ENCODE data around the gene ENTREP3.

The ENTREP3 gene

GRCh38 chr1:155300553-155301329, 45.5 kb upstream of the ENTREP3 start:
- H3K27me3 ChIP-seq (ENCODE audit: low read depth, low read length), result no peaks in the 10 kb centered on the region
- H3K79me2 ChIP-seq (ENCODE audit: low read length), result no peaks in the 10 kb centered on the region
- H2AFZ ChIP-seq (ENCODE audit: low read depth, low read length), result no peak overlapping the region
- H3K27ac ChIP-seq (ENCODE audit: low read length), result no peak overlapping the region
- H3K4me2 ChIP-seq (ENCODE audit: low read length), result no peak overlapping the region
- H3K4me1 ChIP-seq (ENCODE audit: low read length), result peaks cover 30% of the 10 kb centered on the region
- no peaks in the 10 kb centered on the region for H4K20me1 ChIP-seq (ENCODE audit: insufficient read depth, low read length)
- TF ChIP-seq CTCF (IDR thresholded peaks at IDR 0.05; ENCODE audit: low read depth, low read length), result no peak
- no peak for TF ChIP-seq EZH2phosphoT487 (IDR thresholded peaks at IDR 0.05; ENCODE audit: low read depth)
- no peak overlapping the region for H3K9ac ChIP-seq (ENCODE audit: low read length)
- no peaks in the 10 kb centered on the region for H3K36me3 ChIP-seq (replicated peaks; ENCODE audit: low read depth, low read length)
- no peak overlapping the region for H3K4me3 ChIP-seq (ENCODE audit: low read length)
- no peaks in the 10 kb centered on the region for H3K9me3 ChIP-seq (ENCODE audit: insufficient read depth, low read length)

GRCh38 chr1:155300024-155300423, 44.7 kb upstream of the ENTREP3 start:
- no peak overlapping the region for H3K4me3 ChIP-seq (ENCODE audit: low read length)
- no peaks in the 10 kb centered on the region for H3K27me3 ChIP-seq (ENCODE audit: low read depth, low read length)
- no peaks in the 10 kb centered on the region for H4K20me1 ChIP-seq (ENCODE audit: insufficient read depth, low read length)
- H3K27ac ChIP-seq (ENCODE audit: low read length), result no peak overlapping the region
- no peaks in the 10 kb centered on the region for H3K9me3 ChIP-seq (ENCODE audit: insufficient read depth, low read length)
- no peaks in the 10 kb centered on the region for H3K79me2 ChIP-seq (ENCODE audit: low read length)
- TF ChIP-seq CTCF (IDR thresholded peaks at IDR 0.05; ENCODE audit: low read depth, low read length) (no peak), EZH2phosphoT487 (IDR thresholded peaks at IDR 0.05; ENCODE audit: low read depth) (no peak)
- H3K36me3 ChIP-seq (replicated peaks; ENCODE audit: low read depth, low read length), result no peaks in the 10 kb centered on the region
- no peak overlapping the region for H3K9ac ChIP-seq (ENCODE audit: low read length)
- H3K4me1 ChIP-seq (ENCODE audit: low read length), result peaks cover 23% of the 10 kb centered on the region
- no peak overlapping the region for H2AFZ ChIP-seq (ENCODE audit: low read depth, low read length)
- H3K4me2 ChIP-seq (ENCODE audit: low read length), result no peak overlapping the region

- Histone ChIP-seq H3K79me2 (ENCODE audit: low read length) (no peaks in the 10 kb centered on the region), H4K20me1 (ENCODE audit: insufficient read depth, low read length) (no peaks in the 10 kb centered on the region), H3K4me3 (ENCODE audit: low read length) (no peak overlapping the region), H3K27me3 (ENCODE audit: low read depth, low read length) (no peaks in the 10 kb centered on the region), H3K36me3 (replicated peaks; ENCODE audit: low read depth, low read length) (no peaks in the 10 kb centered on the region), H3K9me3 (ENCODE audit: insufficient read depth, low read length) (no peaks in the 10 kb centered on the region), H3K9ac (ENCODE audit: low read length) (no peak overlapping the region), H3K4me1 (ENCODE audit: low read length) (peaks cover 8% of the 10 kb centered on the region), H3K27ac (ENCODE audit: low read length) (no peak overlapping the region), H2AFZ (ENCODE audit: low read depth, low read length) (peak overlapping the region; percentile 72), H3K4me2 (ENCODE audit: low read length) (peak overlapping the region; percentile 26)
- TF ChIP-seq EZH2phosphoT487 (IDR thresholded peaks at IDR 0.05; ENCODE audit: low read depth) (no peak), CTCF (IDR thresholded peaks at IDR 0.05; ENCODE audit: low read depth, low read length) (no peak)
These were observed 42.1 kb upstream of the ENTREP3 start for GRCh38 chr1:155297384-155297783.

GRCh38 chr1:155296661-155297060, 41.4 kb upstream of the ENTREP3 start:
- Histone ChIP-seq H3K4me1 (ENCODE audit: low read length) (peaks cover 8% of the 10 kb centered on the region), H3K79me2 (ENCODE audit: low read length) (no peaks in the 10 kb centered on the region), H3K9me3 (ENCODE audit: insufficient read depth, low read length) (no peaks in the 10 kb centered on the region), H3K4me2 (ENCODE audit: low read length) (no peak overlapping the region), H4K20me1 (ENCODE audit: insufficient read depth, low read length) (no peaks in the 10 kb centered on the region), H3K36me3 (replicated peaks; ENCODE audit: low read depth, low read length) (no peaks in the 10 kb centered on the region), H3K4me3 (ENCODE audit: low read length) (no peak overlapping the region), H3K27ac (ENCODE audit: low read length) (no peak overlapping the region), H3K27me3 (ENCODE audit: low read depth, low read length) (no peaks in the 10 kb centered on the region), H3K9ac (ENCODE audit: low read length) (no peak overlapping the region), H2AFZ (ENCODE audit: low read depth, low read length) (no peak overlapping the region)
- TF ChIP-seq EZH2phosphoT487 (IDR thresholded peaks at IDR 0.05; ENCODE audit: low read depth), result no peak
- TF ChIP-seq CTCF (IDR thresholded peaks at IDR 0.05; ENCODE audit: low read depth, low read length), result no peak
